H9 (cell line): ENCODE data around the gene FSTL4. TPM values are rescaled to one million over a fixed set of nuclear protein-coding genes. Genes with fewer than 3 reads are reported as not detected.

Experiments
- DNase-seq: peaks from one replicate; pipeline ENCODE4 v3.0.0-alpha.2; 2017
- H2AFZ ChIP-seq: one replicate; pipeline ENCODE4 v1.6.1; 2013; ENCODE audit warnings: mild to moderate bottlenecking, low read length, control low read depth, moderate library complexity
- H2AK5ac ChIP-seq: 2 replicates; pipeline ENCODE4 v1.6.1; 2013; ENCODE audit warnings: low read length, control low read depth, mixed read lengths; ENCODE audit not compliant: insufficient read length
- H2BK120ac ChIP-seq: one replicate; pipeline ENCODE4 v1.6.1; 2013; ENCODE audit warnings: low read depth, mild to moderate bottlenecking, low read length, control low read depth, inconsistent platforms; ENCODE audit not compliant: poor library complexity, severe bottlenecking
- H2BK12ac ChIP-seq: 2 replicates; pipeline ENCODE4 v1.6.1; 2013; ENCODE audit warnings: low read length, control low read depth, mixed read lengths, low read depth; ENCODE audit not compliant: insufficient read length
- H2BK15ac ChIP-seq: 2 replicates; pipeline ENCODE4 v1.6.1; 2013; ENCODE audit warnings: low read depth, low read length, control low read depth
- H2BK20ac ChIP-seq: one replicate; pipeline ENCODE4 v1.6.1; 2013; ENCODE audit warnings: low read depth, mild to moderate bottlenecking, low read length, control low read depth, inconsistent platforms; ENCODE audit not compliant: poor library complexity, severe bottlenecking
- H2BK5ac ChIP-seq: 2 replicates; pipeline ENCODE4 v1.6.1; 2013; ENCODE audit warnings: low read length, control low read depth, mixed read lengths; ENCODE audit not compliant: insufficient read length
- H3K14ac ChIP-seq: 2 replicates; pipeline ENCODE4 v1.6.1; 2013; ENCODE audit warnings: low read length, control low read depth; ENCODE audit not compliant: insufficient read depth
- H3K18ac ChIP-seq: 2 replicates; pipeline ENCODE4 v1.6.1; 2013; ENCODE audit warnings: low read depth, mild to moderate bottlenecking, mixed read lengths, low read length, control low read depth; ENCODE audit not compliant: insufficient read length
- H3K23ac ChIP-seq: 2 replicates; pipeline ENCODE4 v1.6.1; 2013; ENCODE audit warnings: low read length, control low read depth, mixed read lengths, low read depth; ENCODE audit not compliant: insufficient read length
- H3K23me2 ChIP-seq: 2 replicates; pipeline ENCODE4 v1.6.1; 2013; ENCODE audit warnings: low read depth, mild to moderate bottlenecking, mixed read lengths, low read length, control low read depth; ENCODE audit not compliant: insufficient read length, poor library complexity, severe bottlenecking
- H3K27ac ChIP-seq: 2 replicates; pipeline ENCODE4 v1.5.1; 2013; ENCODE audit warnings: low read length, control low read depth, mixed read lengths, low read depth; ENCODE audit not compliant: insufficient read length
- H3K27me3 ChIP-seq: 2 replicates; pipeline ENCODE4 v1.6.1; 2013; ENCODE audit warnings: low read length, control low read depth, inconsistent platforms; ENCODE audit not compliant: insufficient read depth
- H3K4ac ChIP-seq: 2 replicates; pipeline ENCODE4 v1.6.1; 2013; ENCODE audit warnings: low read depth, mild to moderate bottlenecking, control low read depth, inconsistent platforms, low read length, moderate library complexity
- H3K4me1 ChIP-seq: 2 replicates; pipeline ENCODE4 v1.6.1; 2013; ENCODE audit warnings: low read length, control low read depth, inconsistent platforms; ENCODE audit not compliant: insufficient read depth
- H3K4me2 ChIP-seq: 2 replicates; pipeline ENCODE4 v1.6.1; 2013; ENCODE audit warnings: low read length, control low read depth, mixed read lengths; ENCODE audit not compliant: insufficient read length, insufficient read depth
- H3K56ac ChIP-seq: 2 replicates; pipeline ENCODE4 v1.6.1; 2013; ENCODE audit warnings: low read depth, mild to moderate bottlenecking, mixed read lengths, low read length, control low read depth; ENCODE audit not compliant: insufficient read length
- H3K79me1 ChIP-seq: 2 replicates; pipeline ENCODE4 v1.6.1; 2013; ENCODE audit warnings: low read depth, mild to moderate bottlenecking, moderate library complexity, low read length, control low read depth, inconsistent platforms; ENCODE audit not compliant: insufficient read depth, poor library complexity, severe bottlenecking
- H3K79me2 ChIP-seq: 2 replicates; pipeline ENCODE4 v1.6.1; 2013; ENCODE audit warnings: low read length, control low read depth, inconsistent platforms; ENCODE audit not compliant: insufficient read depth
- H3K9ac ChIP-seq: 2 replicates; pipeline ENCODE4 v1.6.1; 2013; ENCODE audit warnings: low read length, control low read depth, mixed read lengths; ENCODE audit not compliant: insufficient read length; ENCODE audit errors: extremely low read depth
- H3K9me3 ChIP-seq: one replicate; pipeline ENCODE4 v1.6.1; 2013; ENCODE audit warnings: low read depth, low read length, inconsistent platforms; ENCODE audit not compliant: control insufficient read depth
- H3T11ph ChIP-seq: one replicate; pipeline ENCODE4 v1.6.1; 2013; ENCODE audit warnings: mild to moderate bottlenecking, low read length, control low read depth, inconsistent platforms
- H4K20me1 ChIP-seq: one replicate; pipeline ENCODE4 v1.6.1; 2013; ENCODE audit not compliant: control insufficient read depth, insufficient read length, insufficient read depth
- H4K5ac ChIP-seq: 2 replicates; pipeline ENCODE4 v1.6.1; 2013; ENCODE audit warnings: low read depth, mild to moderate bottlenecking, mixed read lengths, low read length, control low read depth; ENCODE audit not compliant: insufficient read length
- H4K8ac ChIP-seq: replicated peaks from 2 replicates; pipeline ENCODE4 v1.6.1; 2013; ENCODE audit warnings: low read length, control low read depth, mixed read lengths, low read depth; ENCODE audit not compliant: insufficient read length
- H4K91ac ChIP-seq: 2 replicates; pipeline ENCODE4 v1.6.1; 2013; ENCODE audit warnings: low read depth, mild to moderate bottlenecking, moderate library complexity, mixed read lengths, low read length, control low read depth; ENCODE audit not compliant: insufficient read length
- H3K27ac Mint-ChIP-seq, 3 experiments: 2 replicates in 2 of 3; 3 replicates in 1 of 3; pipeline ENCODE4 v1.8.0; 2020 to 2021; ENCODE audit warnings: mixed read lengths in 3 of 3, mild to moderate bottlenecking in 1 of 3, moderate library complexity in 1 of 3
- H3K27me3 Mint-ChIP-seq: 2 replicates; pipeline ENCODE4 v1.8.0; 2021; ENCODE audit warnings: low read depth, mild to moderate bottlenecking, moderate library complexity, mixed read lengths
- H3K36me3 Mint-ChIP-seq, 3 experiments: 2 replicates in 2 of 3; 3 replicates in 1 of 3; pipeline ENCODE4 v1.8.0; 2020 to 2021; ENCODE audit warnings: low read depth in 3 of 3, mixed read lengths in 3 of 3; ENCODE audit not compliant: insufficient read depth in 1 of 3
- H3K4me1 Mint-ChIP-seq, 2 experiments: 2 replicates each; pipeline ENCODE4 v1.8.0; 2020; ENCODE audit warnings: mixed read lengths in 2 of 2
- H3K4me3 Mint-ChIP-seq, 2 experiments: 2 replicates in 1 of 2; 3 replicates in 1 of 2; pipeline ENCODE4 v1.8.0; 2020 to 2021; ENCODE audit warnings: mild to moderate bottlenecking in 2 of 2, mixed read lengths in 2 of 2, moderate library complexity in 1 of 2
- H3K9me3 Mint-ChIP-seq, 2 experiments: 2 replicates in 1 of 2; 3 replicates in 1 of 2; pipeline ENCODE4 v1.8.0; 2020; ENCODE audit warnings: mild to moderate bottlenecking in 2 of 2, mixed read lengths in 2 of 2, moderate library complexity in 1 of 2
- CTCF ChIP-seq: fragments of 200-600 bp; sonication (generic); conservative IDR thresholded peaks from 3 replicates; pipeline ENCODE4 v1.8.0; 2021; ENCODE audit warnings: antibody characterized with exemption, mild to moderate bottlenecking
- WGBS: extraction: QIAGEN DNeasy Blood & Tissue Kit; methylation state at CpG from one replicate; pipeline ENCODE4 v1.1.7; 2013; ENCODE audit warnings: missing lambda C conversion rate, low lambda C conversion rate, mixed read lengths; ENCODE audit not compliant: insufficient read length; ENCODE audit errors: extremely low coverage; 5-methylcytosine and 5-hydroxymethylcytosine counted together
- total RNA-seq: library from RNA; stranded (reverse); gene quantifications from 2 replicates; pipeline ENCODE4 v1.2.1, GENCODE V29; 2021

The FSTL4 gene
- total RNA-seq, 1 experiment from 2014 or later, result 5.7 TPM

DNA sequence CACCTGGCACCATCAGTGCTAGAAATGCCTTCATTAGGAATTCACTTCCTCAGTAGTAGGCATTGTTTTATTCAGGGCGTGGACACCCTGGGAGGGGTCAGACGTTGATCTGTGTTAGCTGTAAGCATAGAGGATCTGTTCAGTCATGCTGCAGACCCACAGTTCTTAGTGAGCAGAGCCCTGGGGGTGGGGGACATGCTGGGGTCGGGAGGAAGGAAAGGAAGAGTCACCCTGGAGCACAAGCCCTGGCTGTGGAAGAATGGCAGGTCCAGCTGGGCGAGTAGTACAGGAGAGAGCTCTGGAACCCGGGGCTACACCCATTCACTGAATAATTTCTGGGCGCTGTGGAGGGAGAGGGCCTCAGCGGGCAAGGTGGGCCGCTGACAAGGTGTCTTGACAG lies 172.5 kb downstream of the FSTL4 start:
- H3K27ac Mint-ChIP-seq, result peak overlapping the region in 2 of 3 experiments; percentile 55 to 79; a peak in 1 of 7 replicates
- H2AK5ac ChIP-seq, result no peak overlapping the region
- no peak overlapping the region for H3T11ph ChIP-seq
- H3K36me3 Mint-ChIP-seq, result no peaks in the 10 kb centered on the region
- no peak overlapping the region for H3K9ac ChIP-seq
- H3K4me1 Mint-ChIP-seq, result peaks cover 5 to 7% of the 10 kb centered on the region in 2 experiments
- H2AFZ ChIP-seq, result no peak overlapping the region
- TF ChIP-seq CTCF, result no peak
- H3K4me3 Mint-ChIP-seq, result no peak overlapping the region; a peak in 1 of 5 replicates
- no peaks in the 10 kb centered on the region for H3K9me3 Mint-ChIP-seq
- H3K79me1 ChIP-seq, result no peaks in the 10 kb centered on the region
- no peak overlapping the region for H2BK120ac ChIP-seq
- H3K14ac ChIP-seq, result peak overlapping the region; percentile 24
- H3K27me3 Mint-ChIP-seq, result peaks cover 1% of the 10 kb centered on the region
- no peaks in the 10 kb centered on the region for H3K23me2 ChIP-seq
- H3K18ac ChIP-seq, result no peak overlapping the region
- no peaks in the 10 kb centered on the region for H3K79me2 ChIP-seq
- H4K91ac ChIP-seq, result no peak overlapping the region
- H3K9me3 ChIP-seq, result no peaks in the 10 kb centered on the region
- H3K23ac ChIP-seq, result no peak overlapping the region
- no CpG with 5 or more reads among the region's 8 CpGs for WGBS
- H3K56ac ChIP-seq, result no peak overlapping the region
- no peak overlapping the region for H2BK20ac ChIP-seq
- H4K20me1 ChIP-seq, result no peaks in the 10 kb centered on the region
- H4K5ac ChIP-seq, result no peak overlapping the region
- no peak overlapping the region for H3K27ac ChIP-seq
- no peak for DNase-seq
- no peak overlapping the region for H2BK5ac ChIP-seq
- no peak overlapping the region for H2BK12ac ChIP-seq
- no peak overlapping the region for H4K8ac ChIP-seq
- H2BK15ac ChIP-seq, result no peak overlapping the region
- no peaks in the 10 kb centered on the region; the same call in 1 of the 2 replicates for H3K4me1 ChIP-seq
- H3K4me2 ChIP-seq, result no peak overlapping the region
- no peak overlapping the region for H3K4ac ChIP-seq
- no peaks in the 10 kb centered on the region for H3K27me3 ChIP-seq
